ENCODE data around the gene ZDHHC13.

DNA sequence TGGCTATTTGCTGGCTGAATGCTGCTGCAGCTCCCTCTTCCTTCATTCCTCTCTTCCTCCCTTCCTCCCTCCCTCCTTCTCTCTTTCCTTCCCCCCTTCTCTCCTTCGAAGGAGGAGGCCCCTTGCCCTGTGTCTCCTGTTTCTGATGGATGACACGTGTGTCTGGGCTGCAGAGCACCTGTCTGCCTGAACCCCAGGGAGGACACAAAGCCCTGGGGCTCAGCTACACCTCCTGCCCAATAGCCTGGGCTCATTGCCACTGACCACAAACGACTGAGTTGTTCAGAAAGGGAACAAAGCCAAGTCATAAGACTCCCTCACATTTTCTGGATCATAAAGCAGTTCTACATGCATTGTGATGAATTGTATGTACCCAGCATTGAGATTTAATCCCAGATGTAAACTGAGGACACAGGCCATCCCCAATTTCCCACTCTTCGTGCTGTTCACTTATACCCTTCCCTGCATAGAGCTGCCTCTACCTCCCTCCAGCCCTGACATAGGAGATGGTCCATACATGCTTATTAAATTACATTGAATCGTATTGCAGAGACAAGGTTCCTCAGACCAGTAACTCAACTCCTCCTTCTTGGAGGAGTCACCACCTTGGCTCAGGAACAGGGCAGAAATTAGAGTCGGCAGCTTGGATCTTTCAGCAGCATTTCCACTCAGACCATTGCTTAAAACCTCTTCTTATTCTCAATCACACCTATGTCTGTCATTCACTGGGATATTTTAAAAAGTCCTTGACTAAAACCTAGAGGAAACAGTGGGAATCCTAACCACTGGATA lies 83.6 kb downstream of the ZDHHC13 start:
- TF ChIP-seq, protein P1, sequence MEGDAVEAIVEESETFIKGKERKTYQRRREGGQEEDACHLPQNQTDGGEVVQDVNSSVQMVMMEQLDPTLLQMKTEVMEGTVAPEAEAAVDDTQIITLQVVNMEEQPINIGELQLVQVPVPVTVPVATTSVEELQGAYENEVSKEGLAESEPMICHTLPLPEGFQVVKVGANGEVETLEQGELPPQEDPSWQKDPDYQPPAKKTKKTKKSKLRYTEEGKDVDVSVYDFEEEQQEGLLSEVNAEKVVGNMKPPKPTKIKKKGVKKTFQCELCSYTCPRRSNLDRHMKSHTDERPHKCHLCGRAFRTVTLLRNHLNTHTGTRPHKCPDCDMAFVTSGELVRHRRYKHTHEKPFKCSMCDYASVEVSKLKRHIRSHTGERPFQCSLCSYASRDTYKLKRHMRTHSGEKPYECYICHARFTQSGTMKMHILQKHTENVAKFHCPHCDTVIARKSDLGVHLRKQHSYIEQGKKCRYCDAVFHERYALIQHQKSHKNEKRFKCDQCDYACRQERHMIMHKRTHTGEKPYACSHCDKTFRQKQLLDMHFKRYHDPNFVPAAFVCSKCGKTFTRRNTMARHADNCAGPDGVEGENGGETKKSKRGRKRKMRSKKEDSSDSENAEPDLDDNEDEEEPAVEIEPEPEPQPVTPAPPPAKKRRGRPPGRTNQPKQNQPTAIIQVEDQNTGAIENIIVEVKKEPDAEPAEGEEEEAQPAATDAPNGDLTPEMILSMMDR (optimal IDR thresholded peaks at IDR 0.05 in 1 of 3, IDR thresholded peaks at IDR 0.05 in 1 of 3, conservative IDR thresholded peaks at IDR 0.05 in 1 of 3; ENCODE audit: extremely low read depth in 1 of 3, insufficient read depth in 2 of 3, low read length in 3 of 3), result no peak
- no peak for TF ChIP-seq EZH2 (IDR thresholded peaks at IDR 0.05; ENCODE audit: low read length)
